ENCODE data around the gene PCGF5.

DNA sequence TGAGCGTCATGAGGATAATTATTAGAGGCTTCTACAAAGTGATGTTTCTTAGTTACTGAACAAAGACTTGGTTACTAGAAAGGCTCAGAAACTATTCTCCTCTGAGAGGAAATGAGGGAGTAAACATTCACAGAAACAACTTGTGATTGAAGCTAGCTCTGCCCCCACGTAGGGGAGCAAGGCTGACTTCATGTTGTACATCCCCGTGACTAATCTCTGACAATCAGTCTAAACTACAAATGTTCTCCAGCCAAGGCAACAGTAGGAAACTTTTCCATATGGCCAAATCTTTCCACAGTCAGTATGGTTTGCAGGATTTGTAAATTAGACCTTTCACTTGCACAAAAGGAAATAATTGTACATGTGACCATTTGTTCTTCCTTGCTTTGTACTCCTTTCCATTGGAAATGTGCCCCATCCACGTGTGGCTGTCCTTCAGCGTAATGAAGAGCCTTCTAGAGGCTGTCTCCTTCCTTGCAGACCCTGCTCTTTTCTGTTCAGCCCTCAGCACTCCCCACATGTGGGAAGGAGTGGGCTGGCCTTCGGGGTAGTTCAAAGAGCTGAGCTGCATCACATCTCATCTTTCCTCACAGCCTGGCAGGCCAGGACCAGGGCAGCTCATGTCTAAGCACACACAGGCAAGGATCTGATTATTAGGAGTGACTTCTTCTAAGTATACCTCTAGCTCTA is 93.5 kb downstream of the PCGF5 start:
- TF ChIP-seq POLR2AphosphoS5 (IDR thresholded peaks at IDR 0.05; ENCODE audit: low read depth, low read length): no peak
- TF ChIP-seq, protein P1, sequence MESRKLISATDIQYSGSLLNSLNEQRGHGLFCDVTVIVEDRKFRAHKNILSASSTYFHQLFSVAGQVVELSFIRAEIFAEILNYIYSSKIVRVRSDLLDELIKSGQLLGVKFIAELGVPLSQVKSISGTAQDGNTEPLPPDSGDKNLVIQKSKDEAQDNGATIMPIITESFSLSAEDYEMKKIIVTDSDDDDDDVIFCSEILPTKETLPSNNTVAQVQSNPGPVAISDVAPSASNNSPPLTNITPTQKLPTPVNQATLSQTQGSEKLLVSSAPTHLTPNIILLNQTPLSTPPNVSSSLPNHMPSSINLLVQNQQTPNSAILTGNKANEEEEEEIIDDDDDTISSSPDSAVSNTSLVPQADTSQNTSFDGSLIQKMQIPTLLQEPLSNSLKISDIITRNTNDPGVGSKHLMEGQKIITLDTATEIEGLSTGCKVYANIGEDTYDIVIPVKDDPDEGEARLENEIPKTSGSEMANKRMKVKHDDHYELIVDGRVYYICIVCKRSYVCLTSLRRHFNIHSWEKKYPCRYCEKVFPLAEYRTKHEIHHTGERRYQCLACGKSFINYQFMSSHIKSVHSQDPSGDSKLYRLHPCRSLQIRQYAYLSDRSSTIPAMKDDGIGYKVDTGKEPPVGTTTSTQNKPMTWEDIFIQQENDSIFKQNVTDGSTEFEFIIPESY (IDR thresholded peaks at IDR 0.05; ENCODE audit: borderline replicate concordance, low read depth): no peak
- TF ChIP-seq, protein P2, sequence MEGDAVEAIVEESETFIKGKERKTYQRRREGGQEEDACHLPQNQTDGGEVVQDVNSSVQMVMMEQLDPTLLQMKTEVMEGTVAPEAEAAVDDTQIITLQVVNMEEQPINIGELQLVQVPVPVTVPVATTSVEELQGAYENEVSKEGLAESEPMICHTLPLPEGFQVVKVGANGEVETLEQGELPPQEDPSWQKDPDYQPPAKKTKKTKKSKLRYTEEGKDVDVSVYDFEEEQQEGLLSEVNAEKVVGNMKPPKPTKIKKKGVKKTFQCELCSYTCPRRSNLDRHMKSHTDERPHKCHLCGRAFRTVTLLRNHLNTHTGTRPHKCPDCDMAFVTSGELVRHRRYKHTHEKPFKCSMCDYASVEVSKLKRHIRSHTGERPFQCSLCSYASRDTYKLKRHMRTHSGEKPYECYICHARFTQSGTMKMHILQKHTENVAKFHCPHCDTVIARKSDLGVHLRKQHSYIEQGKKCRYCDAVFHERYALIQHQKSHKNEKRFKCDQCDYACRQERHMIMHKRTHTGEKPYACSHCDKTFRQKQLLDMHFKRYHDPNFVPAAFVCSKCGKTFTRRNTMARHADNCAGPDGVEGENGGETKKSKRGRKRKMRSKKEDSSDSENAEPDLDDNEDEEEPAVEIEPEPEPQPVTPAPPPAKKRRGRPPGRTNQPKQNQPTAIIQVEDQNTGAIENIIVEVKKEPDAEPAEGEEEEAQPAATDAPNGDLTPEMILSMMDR (IDR thresholded peaks at IDR 0.05): no peak
- TF ChIP-seq JUND (IDR thresholded peaks at IDR 0.05): no peak
- peak; percentile 53 for TF ChIP-seq TCF12 (IDR thresholded peaks at IDR 0.05)
- TF ChIP-seq, protein P3, sequence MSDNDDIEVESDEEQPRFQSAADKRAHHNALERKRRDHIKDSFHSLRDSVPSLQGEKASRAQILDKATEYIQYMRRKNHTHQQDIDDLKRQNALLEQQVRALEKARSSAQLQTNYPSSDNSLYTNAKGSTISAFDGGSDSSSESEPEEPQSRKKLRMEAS (IDR thresholded peaks at IDR 0.05; ENCODE audit: low read depth): no peak
- 0 out of 2 replicates have a peak, but pooled peaks have one; percentile 23 for TF ChIP-seq YY1 (IDR thresholded peaks at IDR 0.05; ENCODE audit: low read depth)
- no peak for TF ChIP-seq EZH2phosphoT487 (IDR thresholded peaks at IDR 0.05; ENCODE audit: borderline replicate concordance, low read depth)
- no peak for TF ChIP-seq GABPA (IDR thresholded peaks at IDR 0.05; ENCODE audit: low read depth)
- TF ChIP-seq GATA2 (CRISPR knock-in tag; IDR thresholded peaks at IDR 0.05): no peak
